Aorta (tissue), 5 donors: Measurements from ENCODE around the gene RBM4B. TPM values are rescaled to one million over a fixed set of nuclear protein-coding genes. Genes with fewer than 3 reads are reported as not detected.

Source experiments
- ATAC-seq: fragments of 200-7000 bp; cut with Tn5 transposase; one replicate; pipeline ENCODE4 v1.9.1; 2022; ENCODE audit warnings: moderate library complexity; ENCODE audit not compliant: low FRiP score
- DNase-seq, 2 donors: peaks; one replicate each; pipeline ENCODE4 v3.0.0-alpha.2; 2020
- H3K27ac ChIP-seq, 2 donors: one replicate each; pipeline ENCODE4 v1.5.1; 2013; ENCODE audit warnings: low read length in 2 of 2, mild to moderate bottlenecking in 2 of 2, moderate library complexity in 2 of 2, control low read depth in 1 of 2, inconsistent platforms in 1 of 2, low read depth in 1 of 2
- H3K27me3 ChIP-seq, 2 donors: one replicate each; pipeline ENCODE4 v1.6.1; 2013; ENCODE audit warnings: control low read depth in 1 of 2, low read length in 1 of 2, mild to moderate bottlenecking in 1 of 2, moderate library complexity in 1 of 2; ENCODE audit not compliant: insufficient read depth in 2 of 2, control insufficient read depth in 1 of 2
- H3K36me3 ChIP-seq, 2 donors: one replicate each; pipeline ENCODE4 v1.6.1; 2013; ENCODE audit warnings: control low read depth in 1 of 2, low read length in 1 of 2, mild to moderate bottlenecking in 1 of 2; ENCODE audit not compliant: insufficient read depth in 2 of 2, control insufficient read depth in 1 of 2
- H3K4me1 ChIP-seq, 2 donors: one replicate each; pipeline ENCODE4 v1.6.1; 2013; ENCODE audit warnings: low read length in 2 of 2, control low read depth in 1 of 2, mild to moderate bottlenecking in 1 of 2, moderate library complexity in 1 of 2; ENCODE audit not compliant: insufficient read depth in 2 of 2, control insufficient read depth in 1 of 2
- H3K4me3 ChIP-seq, 2 donors: one replicate each; pipeline ENCODE4 v1.5.1; 2013; ENCODE audit warnings: low read length in 2 of 2, control low read depth in 1 of 2, mild to moderate bottlenecking in 1 of 2
- H3K9me3 ChIP-seq: one replicate; pipeline ENCODE4 v1.6.1; 2013; ENCODE audit warnings: mild to moderate bottlenecking, low read length; ENCODE audit not compliant: control insufficient read depth
- WGBS, 2 donors: extraction: QIAGEN DNeasy Blood & Tissue Kit; methylation state at CpG; one replicate each; pipeline ENCODE4 v1.1.7; 2013; 5-methylcytosine and 5-hydroxymethylcytosine counted together
- intact Hi-C, 2 donors: fragments of 100-400 bp; cut with DNase I; formaldehyde crosslinking; loops; one replicate each; pipeline versions ENCODE4 v1.14.2 to v1.15.0; 2022
- polyA plus RNA-seq, 2 donors: library from polyadenylated mRNA; stranded (reverse); fragments of 200-250 nt; gene quantifications; one replicate each; pipeline ENCODE4 v1.2.3, GENCODE V29; 2013
- total RNA-seq, 2 donors: library from RNA; stranded (reverse); fragmentation: NEBNext Ultra II Directional; extraction: Animal tissue kit (Norgen Biotek cat#: 25700); gene quantifications; one replicate each; pipeline ENCODE4 v1.2.1, GENCODE V29; 2021
- donor health status: healthy with polysubstance abuse.
- donor health status: Bipolar disorder and iron deficiency.
- donor health status: DM: no; HTN: no; CAD: no.
- donor health status: DM: no; HTN: no; CAD: no.
- donor health status: DM: yes; HTN: yes; CAD: no.

Gene RBM4B
- total and polyA plus RNA-seq, 4 donors, result 7.3 to 16.5 (median 10.8) TPM

GRCh38 chr11:66619080-66619554, 58.6 kb downstream of the RBM4B start:
- ATAC-seq (no peak), DNase-seq (no peak)
- Histone ChIP-seq H3K9me3 (no peaks in the 10 kb centered on the region), H3K27ac (peak overlapping the region; percentile 57 to 68), H3K4me1 (no peaks in the 10 kb centered on the region), H3K4me3 (peak overlapping the region; percentile 14 to 93), H3K36me3 (no peaks in the 10 kb centered on the region), H3K27me3 (no peaks in the 10 kb centered on the region)
- WGBS, 2 donors, result 8 to 11% methylated on average over 4 of the region's 4 CpGs
- intact Hi-C loops, result no loop called here

GRCh38 chr11:66617155-66617834, 60.4 kb downstream of the RBM4B start:
- no peaks in the 10 kb centered on the region for H3K4me1 ChIP-seq
- peak overlapping the region; percentile 78 to 93 for H3K4me3 ChIP-seq
- intact Hi-C loops, result no loop called here
- peak overlapping the region; percentile 32 to 66 for H3K27ac ChIP-seq
- 0 to 1% methylated on average over 24 to 38 of the region's 38 CpGs for WGBS, 2 donors
- DNase-seq (peak; percentile 92 to 93), ATAC-seq (peak; percentile 76)
- H3K9me3 ChIP-seq, result no peaks in the 10 kb centered on the region
- H3K36me3 ChIP-seq, result no peaks in the 10 kb centered on the region
- H3K27me3 ChIP-seq, result no peaks in the 10 kb centered on the region

- no peaks in the 10 kb centered on the region for H3K27me3 ChIP-seq
- H3K9me3 ChIP-seq, result no peaks in the 10 kb centered on the region
- intact Hi-C loops, result no loop called here
- H3K4me3 ChIP-seq, result peak within 1 kb of the TSS; percentile 78 to 93
- H3K27ac ChIP-seq, result peak within 1 kb of the TSS; percentile 32 to 84
- H3K4me1 ChIP-seq, result no peaks in the 10 kb centered on the region
- ATAC-seq (peak; percentile 97), DNase-seq (peak; percentile 99 to 100)
- H3K36me3 ChIP-seq, result no peaks in the 10 kb centered on the region
- WGBS, 2 donors, result 0 to 1% methylated on average over 86 to 90 of the region's 90 CpGs
Measured at GRCh38 chr11:66616379-66617154, 61.1 kb downstream of the RBM4B start, which contains the start of gene RBM14. TSS of gene RBM14 (plus strand) at chr11:66616630. CDS start at chr11:66616721, 91 bp downstream.

Other genes with a start within 250 kb of the RBM4B start
- gene MRPL11, start 239.0 kb downstream of the RBM4B start, total RNA-seq, result 10 to 100 TPM; 27.6 to 33.5 TPM
- 10 to 100 TPM; 40.1 to 54.5 TPM for gene MRPL11, start 239.0 kb downstream of the RBM4B start, polyA plus RNA-seq
- 10 to 100 TPM; 11.5 to 15.7 TPM for gene PELI3, start 211.0 kb downstream of the RBM4B start, total RNA-seq
- gene PELI3, start 211.0 kb downstream of the RBM4B start, polyA plus RNA-seq, result 10 to 100 TPM; 14.3 to 16.3 TPM
- gene DPP3, start 197.5 kb downstream of the RBM4B start, total RNA-seq, result 10 to 100 TPM; 15.5 to 24.8 TPM
- gene DPP3, start 197.5 kb downstream of the RBM4B start, polyA plus RNA-seq, result 10 to 100 TPM; 18.8 to 23.8 TPM
- gene BBS1, start 167.3 kb downstream of the RBM4B start, total RNA-seq, result 10 to 100 TPM; 27.2 to 58.1 TPM
- gene BBS1, start 167.3 kb downstream of the RBM4B start, polyA plus RNA-seq, result 10 to 100 TPM; 18.9 to 34.9 TPM
- 10 to 100 TPM in 1 of 2 donors, 1 to 10 TPM in 1; 9.3 to 14.7 TPM for gene ZDHHC24, start 131.8 kb downstream of the RBM4B start, total RNA-seq
- gene ZDHHC24, start 131.8 kb downstream of the RBM4B start, polyA plus RNA-seq, result 1 to 10 TPM; 4.1 to 9.3 TPM
- 1 to 10 TPM in 1 of 2 donors, not detected in 1; 3.0 TPM for gene ACTN3, start 131.0 kb downstream of the RBM4B start, total RNA-seq
- gene ACTN3, start 131.0 kb downstream of the RBM4B start, polyA plus RNA-seq, result not detected
- 100 to 1,000 TPM in 1 of 2 donors, 10 to 100 TPM in 1; 38.3 to 110 TPM for gene CTSF, start 109.3 kb downstream of the RBM4B start, total RNA-seq
- 10 to 100 TPM; 52.1 to 98.5 TPM for gene CTSF, start 109.3 kb downstream of the RBM4B start, polyA plus RNA-seq
- gene CCDC87, start 84.8 kb downstream of the RBM4B start, total RNA-seq, result under 1 TPM; 0.19 to 0.33 TPM
- gene CCDC87, start 84.8 kb downstream of the RBM4B start, polyA plus RNA-seq, result under 1 TPM in 1 of 2 donors, not detected in 1; 0.10 TPM
- 10 to 100 TPM; 25.7 to 48.0 TPM for gene CCS, start 84.7 kb downstream of the RBM4B start, total RNA-seq
- gene CCS, start 84.7 kb downstream of the RBM4B start, polyA plus RNA-seq, result 100 to 1,000 TPM in 1 of 2 donors, 10 to 100 TPM in 1; 29.8 to 287 TPM
- gene RBM14, start 61.3 kb downstream of the RBM4B start, total RNA-seq, result 10 to 100 TPM; 66.3 to 66.7 TPM
- 10 to 100 TPM; 11.4 to 41.4 TPM for gene RBM14, start 61.3 kb downstream of the RBM4B start, polyA plus RNA-seq
- gene RBM4, start 39.2 kb downstream of the RBM4B start, total RNA-seq, result 10 to 100 TPM; 86.9 to 98.1 TPM
- 10 to 100 TPM; 78.6 to 91.1 TPM for gene RBM4, start 39.2 kb downstream of the RBM4B start, polyA plus RNA-seq
- gene SPTBN2, start 51.3 kb upstream of the RBM4B start, total RNA-seq, result 10 to 100 TPM in 1 of 2 donors, 1 to 10 TPM in 1; 1.7 to 16.5 TPM
- under 1 TPM; under 0.01 to 0.08 TPM for gene SPTBN2, start 51.3 kb upstream of the RBM4B start, polyA plus RNA-seq
- gene RCE1, start 165.6 kb upstream of the RBM4B start, total RNA-seq, result 10 to 100 TPM; 11.7 to 14.6 TPM
- gene RCE1, start 165.6 kb upstream of the RBM4B start, polyA plus RNA-seq, result 10 to 100 TPM; 14.5 to 23.5 TPM
- gene LRFN4, start 179.2 kb upstream of the RBM4B start, total RNA-seq, result 10 to 100 TPM in 1 of 2 donors, 1 to 10 TPM in 1; 7.3 to 12.4 TPM
- 10 to 100 TPM in 1 of 2 donors, 1 to 10 TPM in 1; 4.4 to 13.8 TPM for gene LRFN4, start 179.2 kb upstream of the RBM4B start, polyA plus RNA-seq